GM12875 (cell line): ENCODE results near the gene MTM1.

Experiments
- H3K4me3 ChIP-seq: one replicate; pipeline ENCODE4 v1.5.1; 2011; ENCODE audit warnings: low read depth, low read length, control low read depth
- TF ChIP-seq, protein P1 (sequence below): IDR thresholded peaks from 2 replicates; pipeline ENCODE4 v1.5.1; 2011; ENCODE audit warnings: low read depth, mild to moderate bottlenecking, control low read depth, inconsistent platforms, low read length, moderate library complexity, borderline replicate concordance; ENCODE audit not compliant: insufficient read depth

Gene MTM1

GRCh38 chrX:150602296-150602695 lies 33.9 kb downstream of the MTM1 start:
- TF ChIP-seq, protein P1, sequence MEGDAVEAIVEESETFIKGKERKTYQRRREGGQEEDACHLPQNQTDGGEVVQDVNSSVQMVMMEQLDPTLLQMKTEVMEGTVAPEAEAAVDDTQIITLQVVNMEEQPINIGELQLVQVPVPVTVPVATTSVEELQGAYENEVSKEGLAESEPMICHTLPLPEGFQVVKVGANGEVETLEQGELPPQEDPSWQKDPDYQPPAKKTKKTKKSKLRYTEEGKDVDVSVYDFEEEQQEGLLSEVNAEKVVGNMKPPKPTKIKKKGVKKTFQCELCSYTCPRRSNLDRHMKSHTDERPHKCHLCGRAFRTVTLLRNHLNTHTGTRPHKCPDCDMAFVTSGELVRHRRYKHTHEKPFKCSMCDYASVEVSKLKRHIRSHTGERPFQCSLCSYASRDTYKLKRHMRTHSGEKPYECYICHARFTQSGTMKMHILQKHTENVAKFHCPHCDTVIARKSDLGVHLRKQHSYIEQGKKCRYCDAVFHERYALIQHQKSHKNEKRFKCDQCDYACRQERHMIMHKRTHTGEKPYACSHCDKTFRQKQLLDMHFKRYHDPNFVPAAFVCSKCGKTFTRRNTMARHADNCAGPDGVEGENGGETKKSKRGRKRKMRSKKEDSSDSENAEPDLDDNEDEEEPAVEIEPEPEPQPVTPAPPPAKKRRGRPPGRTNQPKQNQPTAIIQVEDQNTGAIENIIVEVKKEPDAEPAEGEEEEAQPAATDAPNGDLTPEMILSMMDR = no peak
- no peak overlapping the region for H3K4me3 ChIP-seq

- TF ChIP-seq, protein P1 = no peak
- no peak overlapping the region for H3K4me3 ChIP-seq
Observed at GRCh38 chrX:150602743-150603142, 34.3 kb downstream of the MTM1 start.

DNA sequence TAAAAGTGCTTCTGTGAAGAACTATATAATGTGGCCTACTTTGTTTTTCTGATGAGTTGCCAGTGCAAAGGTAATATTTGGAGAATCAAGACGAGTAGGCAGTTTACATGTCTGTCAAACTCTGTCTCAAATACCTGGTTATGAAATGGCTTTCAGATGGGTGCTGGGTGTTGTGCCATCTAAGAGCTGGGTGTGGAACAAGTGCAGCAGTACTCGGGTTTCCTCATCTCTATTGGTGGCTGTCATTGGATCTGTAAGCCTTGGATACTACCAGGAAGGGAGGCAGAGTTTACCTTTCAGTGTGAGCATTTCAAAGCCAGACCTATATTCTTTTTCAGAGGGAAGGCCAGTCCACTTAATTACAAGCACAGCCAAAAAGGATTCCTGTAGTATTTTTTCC lies 37.2 kb downstream of the MTM1 start:
- TF ChIP-seq, protein P1 = no peak
- H3K4me3 ChIP-seq = no peak overlapping the region

DNA sequence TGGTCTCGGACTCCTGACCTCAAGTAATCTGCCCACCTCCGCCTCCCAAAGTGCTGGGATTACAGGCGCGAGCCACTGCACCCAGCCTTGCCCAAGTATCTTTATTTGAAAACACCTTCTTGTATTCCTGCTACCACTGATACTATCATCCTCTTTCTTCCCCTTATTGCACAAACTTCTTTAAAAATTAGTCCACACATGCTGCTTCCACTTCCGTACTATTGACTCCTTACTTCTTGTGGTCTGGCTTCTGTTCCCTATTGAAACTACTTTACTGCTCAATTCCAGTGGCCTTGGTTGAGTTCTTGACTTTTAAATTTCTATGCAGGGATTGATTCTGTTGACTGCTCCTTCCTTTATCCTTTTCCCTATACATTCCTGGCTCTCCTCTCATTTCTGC lies 38.8 kb downstream of the MTM1 start:
- TF ChIP-seq, protein P1 = no peak
- no peak overlapping the region for H3K4me3 ChIP-seq

DNA sequence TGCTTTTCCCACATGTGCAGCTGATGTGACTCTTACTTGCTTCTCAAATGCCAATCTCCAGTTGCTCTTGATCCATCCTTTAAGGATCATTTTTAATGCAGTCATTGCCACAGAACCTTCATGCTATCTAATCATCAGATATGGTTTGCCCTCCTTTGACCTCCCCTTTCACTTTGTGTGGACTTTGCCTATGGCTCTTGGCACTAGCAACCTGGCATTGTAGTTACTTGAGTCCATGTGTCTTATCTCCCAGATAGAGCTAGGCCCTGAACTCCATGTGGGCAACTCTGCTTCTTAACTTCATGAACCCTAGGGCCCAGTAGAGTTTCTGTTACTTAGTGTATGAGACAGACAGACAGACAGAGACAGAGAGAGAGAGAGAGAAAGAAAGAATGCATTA lies 41.6 kb downstream of the MTM1 start:
- H3K4me3 ChIP-seq = no peak overlapping the region
- TF ChIP-seq, protein P1 = no peak

- H3K4me3 ChIP-seq = no peak overlapping the region
- TF ChIP-seq, protein P1 = no peak
Observed at GRCh38 chrX:150610446-150610845, 42.0 kb downstream of the MTM1 start.

DNA sequence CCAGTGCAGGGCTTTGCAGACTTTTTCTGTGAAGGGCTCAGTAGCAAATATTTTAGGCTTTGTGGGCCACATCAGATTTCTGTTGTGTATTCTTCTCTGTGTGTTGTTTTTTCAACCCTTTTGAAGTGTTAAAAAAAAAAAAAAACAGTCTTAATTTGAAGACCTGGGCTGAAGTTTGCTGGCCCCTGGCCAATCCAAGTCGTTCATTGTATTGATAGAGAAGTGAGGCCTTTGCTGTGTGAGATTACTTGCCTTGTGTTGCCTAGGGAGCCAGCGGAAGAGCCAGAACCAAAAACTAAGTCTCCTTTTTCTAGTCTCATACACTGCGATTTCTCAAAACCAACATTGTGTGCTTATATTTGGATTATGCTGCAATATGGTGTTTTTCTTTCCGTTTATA lies 46.9 kb downstream of the MTM1 start:
- H3K4me3 ChIP-seq = no peak overlapping the region
- TF ChIP-seq, protein P1 = no peak
